ENCODE results near the gene SCG5. TPM values are rescaled to one million over a fixed set of nuclear protein-coding genes. Genes with fewer than 3 reads are reported as not detected.

Gene SCG5
- total and polyA plus RNA-seq, 2 experiments from 2014 or later = 9.0 to 20.2 TPM

GRCh38 chr15:32733281-32733680 lies 91.8 kb downstream of the SCG5 start:
- H3K36me3 ChIP-seq = no peaks in the 10 kb centered on the region
- H3K9me3 ChIP-seq (ENCODE audit: low read depth) = no peaks in the 10 kb centered on the region
- no peak overlapping the region for H3K27ac ChIP-seq
- H3K4me3 ChIP-seq = no peak overlapping the region
- no peaks in the 10 kb centered on the region for H3K27me3 ChIP-seq
- TF ChIP-seq CTCF (IDR thresholded peaks at IDR 0.05; ENCODE audit: low read depth, low read length) = no peak
- no peaks in the 10 kb centered on the region for H3K4me1 ChIP-seq (ENCODE audit: low read depth)
- peak in 1 of 2 donors; percentile 38 for DNase-seq (ENCODE audit: low read depth in 1 of 2, low spot score in 1 of 2)

GRCh38 chr15:32735989-32736700 lies 94.6 kb downstream of the SCG5 start:
- Histone ChIP-seq H3K27me3 (no peaks in the 10 kb centered on the region), H3K4me3 (no peak overlapping the region), H3K4me1 (ENCODE audit: low read depth) (no peaks in the 10 kb centered on the region), H3K9me3 (ENCODE audit: low read depth) (no peaks in the 10 kb centered on the region), H3K27ac (no peak overlapping the region), H3K36me3 (no peaks in the 10 kb centered on the region)
- no peak for DNase-seq (ENCODE audit: low read depth in 1 of 2, low spot score in 1 of 2)
- no peak for TF ChIP-seq CTCF (IDR thresholded peaks at IDR 0.05; ENCODE audit: low read depth, low read length)

GRCh38 chr15:32736701-32737061 lies 95.2 kb downstream of the SCG5 start:
- Histone ChIP-seq H3K4me1 (ENCODE audit: low read depth) (no peaks in the 10 kb centered on the region), H3K4me3 (no peak overlapping the region), H3K27ac (no peak overlapping the region), H3K36me3 (no peaks in the 10 kb centered on the region), H3K9me3 (ENCODE audit: low read depth) (no peaks in the 10 kb centered on the region), H3K27me3 (no peaks in the 10 kb centered on the region)
- DNase-seq (ENCODE audit: low read depth in 1 of 2, low spot score in 1 of 2) = no peak
- no peak for TF ChIP-seq CTCF (IDR thresholded peaks at IDR 0.05; ENCODE audit: low read depth, low read length)

GRCh38 chr15:32737304-32737703 lies 95.8 kb downstream of the SCG5 start:
- TF ChIP-seq CTCF (IDR thresholded peaks at IDR 0.05; ENCODE audit: low read depth, low read length) = no peak
- no peaks in the 10 kb centered on the region for H3K27me3 ChIP-seq
- H3K27ac ChIP-seq = no peak overlapping the region
- H3K4me1 ChIP-seq (ENCODE audit: low read depth) = no peaks in the 10 kb centered on the region
- no peaks in the 10 kb centered on the region for H3K9me3 ChIP-seq (ENCODE audit: low read depth)
- H3K36me3 ChIP-seq = no peaks in the 10 kb centered on the region
- no peak overlapping the region for H3K4me3 ChIP-seq
- no peak for DNase-seq (ENCODE audit: low read depth in 1 of 2, low spot score in 1 of 2)

GRCh38 chr15:32738666-32739065 lies 97.2 kb downstream of the SCG5 start:
- no peaks in the 10 kb centered on the region for H3K9me3 ChIP-seq (ENCODE audit: low read depth)
- H3K27ac ChIP-seq = no peak overlapping the region
- TF ChIP-seq CTCF (IDR thresholded peaks at IDR 0.05; ENCODE audit: low read depth, low read length) = no peak
- H3K36me3 ChIP-seq = no peaks in the 10 kb centered on the region
- no peak for DNase-seq (ENCODE audit: low read depth in 1 of 2, low spot score in 1 of 2)
- H3K27me3 ChIP-seq = no peaks in the 10 kb centered on the region
- H3K4me1 ChIP-seq (ENCODE audit: low read depth) = no peaks in the 10 kb centered on the region
- H3K4me3 ChIP-seq = no peak overlapping the region
